22Rv1 (cell line): ENCODE data around the gene FREM2.
A peak's percentile ranks its signal among the peaks of the same experiment; 100 is the strongest.

ENCODE experiments used
- ZFX ChIP-seq: fragments of 450-650 bp; IDR thresholded peaks from 2 replicates; pipeline ENCODE4 v1.6.1; 2017; ENCODE audit warnings: antibody characterized with exemption, borderline replicate concordance
- TF ChIP-seq, protein P1 (sequence below): fragments of 450-650 bp; IDR thresholded peaks from 2 replicates; pipeline ENCODE4 v1.5.1; 2017; ENCODE audit warnings: mild to moderate bottlenecking

DNA sequence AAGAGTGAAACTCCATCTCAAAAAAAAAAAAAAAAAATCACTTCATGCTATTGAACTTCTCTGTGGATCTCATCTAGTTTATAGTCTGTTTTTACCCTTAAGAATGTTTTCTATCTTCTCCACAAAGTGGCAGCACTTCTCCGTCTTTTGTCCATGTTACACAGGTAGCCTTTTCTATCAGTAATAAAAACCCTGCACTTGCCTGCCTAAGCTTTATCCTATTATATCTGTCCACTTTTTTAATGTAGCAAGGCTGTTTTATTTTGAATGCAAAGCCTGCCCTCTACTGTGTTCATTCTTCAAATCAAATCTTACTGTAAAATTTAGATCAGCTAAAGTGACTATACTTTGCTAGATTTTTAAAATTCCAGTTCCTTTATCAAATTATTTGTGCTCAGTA lies 179.8 kb downstream of the FREM2 start:
- TF ChIP-seq, protein P1, sequence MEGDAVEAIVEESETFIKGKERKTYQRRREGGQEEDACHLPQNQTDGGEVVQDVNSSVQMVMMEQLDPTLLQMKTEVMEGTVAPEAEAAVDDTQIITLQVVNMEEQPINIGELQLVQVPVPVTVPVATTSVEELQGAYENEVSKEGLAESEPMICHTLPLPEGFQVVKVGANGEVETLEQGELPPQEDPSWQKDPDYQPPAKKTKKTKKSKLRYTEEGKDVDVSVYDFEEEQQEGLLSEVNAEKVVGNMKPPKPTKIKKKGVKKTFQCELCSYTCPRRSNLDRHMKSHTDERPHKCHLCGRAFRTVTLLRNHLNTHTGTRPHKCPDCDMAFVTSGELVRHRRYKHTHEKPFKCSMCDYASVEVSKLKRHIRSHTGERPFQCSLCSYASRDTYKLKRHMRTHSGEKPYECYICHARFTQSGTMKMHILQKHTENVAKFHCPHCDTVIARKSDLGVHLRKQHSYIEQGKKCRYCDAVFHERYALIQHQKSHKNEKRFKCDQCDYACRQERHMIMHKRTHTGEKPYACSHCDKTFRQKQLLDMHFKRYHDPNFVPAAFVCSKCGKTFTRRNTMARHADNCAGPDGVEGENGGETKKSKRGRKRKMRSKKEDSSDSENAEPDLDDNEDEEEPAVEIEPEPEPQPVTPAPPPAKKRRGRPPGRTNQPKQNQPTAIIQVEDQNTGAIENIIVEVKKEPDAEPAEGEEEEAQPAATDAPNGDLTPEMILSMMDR = peak; percentile 18; the same call in 1 of the 2 replicates
- TF ChIP-seq ZFX = no peak
